Fibroblast of pulmonary artery (primary cell): ENCODE data around the gene OBI1.
"Not testable (repeated sequence)": the region's sequence is repeated elsewhere in the genome, so short reads cannot be mapped to it uniquely, and the experiment has no call there.

Experiments
- DNase-seq: peaks from one replicate; pipeline ENCODE4 v3.0.0-alpha.2; 2010; ENCODE audit warnings: low read depth
- H3K4me3 ChIP-seq: replicated peaks from 2 replicates; pipeline ENCODE4 v1.5.1; 2011; ENCODE audit warnings: low read depth, mild to moderate bottlenecking, control low read depth, low read length, moderate library complexity
- CTCF ChIP-seq: IDR thresholded peaks from 2 replicates; pipeline ENCODE4 v1.5.1; 2011; ENCODE audit warnings: mild to moderate bottlenecking, control low read depth, low read length, inconsistent platforms; ENCODE audit errors: missing control alignments

OBI1 gene

GRCh38 chr13:78649997-78650716, 8.8 kb downstream of the OBI1 start:
- H3K4me3 ChIP-seq, result no peak overlapping the region
- DNase-seq, result no peak
- TF ChIP-seq CTCF, result no peak

GRCh38 chr13:78647109-78647678, 11.8 kb downstream of the OBI1 start:
- DNase-seq, result peak; percentile 35

GRCh38 chr13:78638216-78638615, 20.7 kb downstream of the OBI1 start:
- DNase-seq, result no peak
- H3K4me3 ChIP-seq, result no peak overlapping the region
- no peak for TF ChIP-seq CTCF

More at GRCh38 chr13:78647109-78647678, 11.8 kb downstream of the OBI1 start:
- H3K4me3 ChIP-seq, result not testable (repeated sequence)

- no peak for DNase-seq
- H3K4me3 ChIP-seq, result no peak overlapping the region
- TF ChIP-seq CTCF, result no peak
Observed at GRCh38 chr13:78636495-78636894, 22.5 kb downstream of the OBI1 start.

DNA sequence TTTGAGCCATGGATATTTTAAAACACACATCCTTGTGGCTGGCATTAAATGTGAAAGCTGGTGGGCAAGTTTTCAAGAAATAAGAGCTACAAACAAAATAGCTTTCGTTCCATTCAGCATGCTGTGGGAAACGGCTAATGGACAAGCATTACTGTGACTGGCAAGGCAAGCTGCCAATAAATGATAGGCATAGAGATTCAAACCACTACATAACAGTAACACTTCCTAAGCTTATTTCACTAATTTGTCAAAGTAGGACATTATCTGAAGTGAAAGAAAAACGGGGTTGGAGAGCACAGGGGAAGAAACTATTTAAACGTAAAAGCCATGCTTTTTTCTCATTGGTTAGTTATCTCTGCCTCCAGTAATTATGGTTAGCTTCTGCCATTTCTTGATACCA, 26.0 kb downstream of the OBI1 start:
- TF ChIP-seq CTCF, result no peak
- H3K4me3 ChIP-seq, result no peak overlapping the region
- DNase-seq, result no peak

DNA sequence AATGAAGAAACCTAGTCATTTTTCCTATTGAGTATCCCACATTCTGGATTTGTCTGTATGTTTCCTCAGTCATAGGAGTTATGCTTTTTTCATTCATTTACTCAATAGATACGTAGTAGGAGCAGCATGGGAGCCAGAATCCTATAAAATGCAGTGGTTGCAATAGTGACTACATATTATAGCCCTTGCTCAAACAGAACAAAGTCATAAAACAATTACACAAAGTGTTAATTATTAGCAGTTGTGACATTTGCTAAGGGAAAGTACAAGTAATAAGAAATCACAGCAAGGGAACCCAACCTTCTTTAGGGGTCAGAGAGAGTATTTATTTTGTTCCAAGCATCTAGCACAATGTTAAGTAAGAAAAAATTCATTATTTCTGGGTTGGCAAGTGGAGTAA, 27.9 kb downstream of the OBI1 start:
- H3K4me3 ChIP-seq, result no peak overlapping the region
- DNase-seq, result no peak
- TF ChIP-seq CTCF, result no peak

DNA sequence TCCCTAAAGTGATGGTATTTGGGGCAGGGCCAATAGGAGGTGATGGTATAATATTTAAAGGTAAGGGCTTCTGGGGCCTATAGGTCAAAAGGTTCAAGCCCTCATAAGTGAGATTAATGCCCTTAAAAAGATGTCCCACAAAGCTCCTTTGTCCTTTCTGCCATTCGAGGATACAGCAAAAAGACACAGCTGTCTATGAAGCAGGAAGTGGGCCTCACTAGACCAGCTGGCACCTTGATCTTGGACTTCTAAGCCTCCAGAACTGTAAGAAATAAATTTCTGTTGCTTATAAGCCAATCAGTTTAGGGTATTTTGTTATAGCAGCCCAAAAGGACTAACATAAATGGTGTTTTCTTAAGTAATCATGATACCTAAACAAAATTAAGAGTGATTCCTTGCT, 28.4 kb downstream of the OBI1 start:
- H3K4me3 ChIP-seq, result no peak overlapping the region
- DNase-seq, result no peak
- no peak for TF ChIP-seq CTCF
